HL-60 (cell line): Measurements from ENCODE around the gene SCN5A.

ENCODE experiments used
- GABPA ChIP-seq: IDR thresholded peaks from 2 replicates; pipeline ENCODE4 v1.6.1; 2012; ENCODE audit warnings: low read depth
- POLR2AphosphoS5 ChIP-seq: IDR thresholded peaks from 2 replicates; pipeline ENCODE4 v1.6.1; 2012; ENCODE audit warnings: low read depth
- TF ChIP-seq, protein P1 (sequence below): IDR thresholded peaks from one replicate; pipeline ENCODE4 v1.5.1; 2011; ENCODE audit warnings: low read length, control low read depth, inconsistent platforms; ENCODE audit not compliant: insufficient read depth
- TF ChIP-seq, protein P2 (sequence below): IDR thresholded peaks from 2 replicates; pipeline ENCODE4 v1.6.1; 2012; ENCODE audit warnings: low read depth; ENCODE audit not compliant: insufficient replicate concordance

DNA sequence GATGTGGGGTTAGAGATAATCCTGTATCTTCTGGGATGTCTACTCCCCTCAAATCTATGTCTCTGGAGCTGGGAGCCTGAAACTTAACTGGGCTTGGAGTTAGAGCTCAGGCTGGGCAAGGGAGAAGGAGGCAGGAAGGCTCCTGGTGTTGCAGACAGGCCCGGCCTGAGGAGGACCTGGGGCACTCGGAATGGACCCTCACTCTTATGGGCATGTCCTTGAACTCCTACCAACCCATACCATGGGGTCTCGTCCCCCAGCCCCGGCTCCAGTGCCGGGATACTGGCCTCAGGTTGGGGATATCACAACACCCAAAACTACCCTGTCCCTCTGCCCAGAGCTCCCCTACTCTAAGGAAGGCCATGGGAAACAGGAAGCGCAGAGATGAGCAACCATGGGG lies 45.2 kb downstream of the SCN5A start:
- TF ChIP-seq, protein P1, sequence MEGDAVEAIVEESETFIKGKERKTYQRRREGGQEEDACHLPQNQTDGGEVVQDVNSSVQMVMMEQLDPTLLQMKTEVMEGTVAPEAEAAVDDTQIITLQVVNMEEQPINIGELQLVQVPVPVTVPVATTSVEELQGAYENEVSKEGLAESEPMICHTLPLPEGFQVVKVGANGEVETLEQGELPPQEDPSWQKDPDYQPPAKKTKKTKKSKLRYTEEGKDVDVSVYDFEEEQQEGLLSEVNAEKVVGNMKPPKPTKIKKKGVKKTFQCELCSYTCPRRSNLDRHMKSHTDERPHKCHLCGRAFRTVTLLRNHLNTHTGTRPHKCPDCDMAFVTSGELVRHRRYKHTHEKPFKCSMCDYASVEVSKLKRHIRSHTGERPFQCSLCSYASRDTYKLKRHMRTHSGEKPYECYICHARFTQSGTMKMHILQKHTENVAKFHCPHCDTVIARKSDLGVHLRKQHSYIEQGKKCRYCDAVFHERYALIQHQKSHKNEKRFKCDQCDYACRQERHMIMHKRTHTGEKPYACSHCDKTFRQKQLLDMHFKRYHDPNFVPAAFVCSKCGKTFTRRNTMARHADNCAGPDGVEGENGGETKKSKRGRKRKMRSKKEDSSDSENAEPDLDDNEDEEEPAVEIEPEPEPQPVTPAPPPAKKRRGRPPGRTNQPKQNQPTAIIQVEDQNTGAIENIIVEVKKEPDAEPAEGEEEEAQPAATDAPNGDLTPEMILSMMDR = no peak
- TF ChIP-seq, protein P2, sequence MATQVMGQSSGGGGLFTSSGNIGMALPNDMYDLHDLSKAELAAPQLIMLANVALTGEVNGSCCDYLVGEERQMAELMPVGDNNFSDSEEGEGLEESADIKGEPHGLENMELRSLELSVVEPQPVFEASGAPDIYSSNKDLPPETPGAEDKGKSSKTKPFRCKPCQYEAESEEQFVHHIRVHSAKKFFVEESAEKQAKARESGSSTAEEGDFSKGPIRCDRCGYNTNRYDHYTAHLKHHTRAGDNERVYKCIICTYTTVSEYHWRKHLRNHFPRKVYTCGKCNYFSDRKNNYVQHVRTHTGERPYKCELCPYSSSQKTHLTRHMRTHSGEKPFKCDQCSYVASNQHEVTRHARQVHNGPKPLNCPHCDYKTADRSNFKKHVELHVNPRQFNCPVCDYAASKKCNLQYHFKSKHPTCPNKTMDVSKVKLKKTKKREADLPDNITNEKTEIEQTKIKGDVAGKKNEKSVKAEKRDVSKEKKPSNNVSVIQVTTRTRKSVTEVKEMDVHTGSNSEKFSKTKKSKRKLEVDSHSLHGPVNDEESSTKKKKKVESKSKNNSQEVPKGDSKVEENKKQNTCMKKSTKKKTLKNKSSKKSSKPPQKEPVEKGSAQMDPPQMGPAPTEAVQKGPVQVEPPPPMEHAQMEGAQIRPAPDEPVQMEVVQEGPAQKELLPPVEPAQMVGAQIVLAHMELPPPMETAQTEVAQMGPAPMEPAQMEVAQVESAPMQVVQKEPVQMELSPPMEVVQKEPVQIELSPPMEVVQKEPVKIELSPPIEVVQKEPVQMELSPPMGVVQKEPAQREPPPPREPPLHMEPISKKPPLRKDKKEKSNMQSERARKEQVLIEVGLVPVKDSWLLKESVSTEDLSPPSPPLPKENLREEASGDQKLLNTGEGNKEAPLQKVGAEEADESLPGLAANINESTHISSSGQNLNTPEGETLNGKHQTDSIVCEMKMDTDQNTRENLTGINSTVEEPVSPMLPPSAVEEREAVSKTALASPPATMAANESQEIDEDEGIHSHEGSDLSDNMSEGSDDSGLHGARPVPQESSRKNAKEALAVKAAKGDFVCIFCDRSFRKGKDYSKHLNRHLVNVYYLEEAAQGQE = no peak
- no peak for TF ChIP-seq GABPA
- no peak for TF ChIP-seq POLR2AphosphoS5
